SK-N-SH treated with all-trans-retinoic acid at 6 μM for 48 hours (cell line): Measurements from ENCODE around the gene PTPRCAP.

Source experiments
- ARNTL ChIP-seq: fragments of 450-650 bp; formaldehyde crosslinking; IDR thresholded peaks from 2 replicates; pipeline ENCODE4 v1.5.0; 2020; ENCODE audit warnings: low read depth, mild to moderate bottlenecking, moderate library complexity, borderline replicate concordance
- GLIS3 ChIP-seq: fragments of 250-450 bp; sonication (Bioruptor Pico); IDR thresholded peaks from 2 replicates; pipeline ENCODE4 v1.5.0; 2020; ENCODE audit warnings: mild to moderate bottlenecking, moderate library complexity
- OSR1 ChIP-seq: fragments of 250-450 bp; sonication (Bioruptor Pico); IDR thresholded peaks from 2 replicates; pipeline ENCODE4 v1.8.0; 2022; ENCODE audit warnings: moderate library complexity, mild to moderate bottlenecking, inconsistent platforms
- PPARA ChIP-seq: fragments of 250-450 bp; sonication (Bioruptor Pico); IDR thresholded peaks from 2 replicates; pipeline ENCODE4 v1.5.0; 2020; ENCODE audit warnings: mild to moderate bottlenecking, borderline replicate concordance
- RARB ChIP-seq: fragments of 250-450 bp; sonication (Bioruptor Pico); IDR thresholded peaks from 2 replicates; pipeline ENCODE4 v1.8.0; 2021; ENCODE audit warnings: mild to moderate bottlenecking, moderate library complexity
- SNAI2 ChIP-seq: fragments of 250-450 bp; sonication (Bioruptor Pico); IDR thresholded peaks from 2 replicates; pipeline ENCODE4 v1.5.0; 2020; ENCODE audit warnings: mild to moderate bottlenecking, moderate library complexity
- ZFP3 ChIP-seq: fragments of 250-450 bp; sonication (Bioruptor Pico); IDR thresholded peaks from 2 replicates; pipeline ENCODE4 v1.5.0; 2020; ENCODE audit warnings: mild to moderate bottlenecking, moderate library complexity
- ZFP30 ChIP-seq: fragments of 450-650 bp; formaldehyde crosslinking; IDR thresholded peaks from 2 replicates; pipeline ENCODE4 v1.5.0; 2022; ENCODE audit warnings: mild to moderate bottlenecking, moderate library complexity
- TF ChIP-seq, protein P1 (sequence below): fragments of 250-450 bp; sonication (Bioruptor Pico); IDR thresholded peaks from 2 replicates; pipeline ENCODE4 v1.5.1; 2021; ENCODE audit warnings: mild to moderate bottlenecking, moderate library complexity
- TF ChIP-seq, protein P2 (sequence below): fragments of 250-450 bp; sonication (Bioruptor Pico); IDR thresholded peaks from 2 replicates; pipeline ENCODE4 v1.5.0; 2020; ENCODE audit warnings: mild to moderate bottlenecking, moderate library complexity
- TF ChIP-seq, protein P3 (sequence below): fragments of 250-450 bp; sonication (Bioruptor Pico); IDR thresholded peaks from 2 replicates; pipeline ENCODE4 v1.5.1; 2020; ENCODE audit warnings: low read depth, mild to moderate bottlenecking, moderate library complexity
- TF ChIP-seq, protein P4 (sequence below): fragments of 250-450 bp; sonication (Bioruptor Pico); IDR thresholded peaks from 2 replicates; pipeline ENCODE4 v1.8.0; 2020; ENCODE audit warnings: mild to moderate bottlenecking, moderate library complexity, borderline replicate concordance

DNA sequence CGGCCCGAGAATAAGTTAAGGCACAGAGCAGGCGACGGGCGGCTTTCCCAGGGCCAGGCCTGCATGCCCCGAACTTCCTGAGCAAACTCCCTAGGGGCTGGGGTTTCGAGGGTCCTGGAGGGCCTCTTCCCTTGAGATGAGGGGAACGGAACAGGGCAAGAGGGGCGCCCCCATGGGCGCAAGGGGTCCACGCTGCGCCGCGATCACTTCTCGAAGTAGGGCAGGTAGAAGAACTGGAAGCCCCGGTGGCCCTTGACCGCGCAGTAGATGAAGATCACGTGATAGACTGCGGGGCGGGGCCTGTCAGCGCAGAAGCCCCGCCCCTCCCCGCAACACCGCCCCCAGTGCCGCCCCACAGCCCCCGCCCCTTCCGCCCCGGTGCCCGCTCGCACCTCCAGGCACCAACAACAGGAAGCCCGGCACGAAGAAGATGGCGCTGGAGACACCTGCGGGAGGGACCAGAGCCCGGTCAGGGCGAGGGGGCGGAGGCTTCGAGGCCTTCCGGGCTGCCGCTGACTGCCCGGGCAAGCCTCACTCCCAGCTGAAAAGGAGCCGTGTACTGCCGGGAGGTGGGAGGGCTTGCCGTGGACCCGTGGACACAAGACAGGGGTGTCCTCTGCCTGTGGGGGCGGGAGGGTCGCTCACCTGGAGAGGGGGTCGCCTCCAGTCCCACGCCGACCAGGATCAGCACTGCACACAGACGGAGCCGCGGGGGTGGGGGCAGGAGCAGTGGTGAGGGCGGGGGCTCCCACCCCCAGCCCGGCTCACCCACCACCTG lies 27.1 kb upstream of the PTPRCAP start:
- TF ChIP-seq, protein P1, sequence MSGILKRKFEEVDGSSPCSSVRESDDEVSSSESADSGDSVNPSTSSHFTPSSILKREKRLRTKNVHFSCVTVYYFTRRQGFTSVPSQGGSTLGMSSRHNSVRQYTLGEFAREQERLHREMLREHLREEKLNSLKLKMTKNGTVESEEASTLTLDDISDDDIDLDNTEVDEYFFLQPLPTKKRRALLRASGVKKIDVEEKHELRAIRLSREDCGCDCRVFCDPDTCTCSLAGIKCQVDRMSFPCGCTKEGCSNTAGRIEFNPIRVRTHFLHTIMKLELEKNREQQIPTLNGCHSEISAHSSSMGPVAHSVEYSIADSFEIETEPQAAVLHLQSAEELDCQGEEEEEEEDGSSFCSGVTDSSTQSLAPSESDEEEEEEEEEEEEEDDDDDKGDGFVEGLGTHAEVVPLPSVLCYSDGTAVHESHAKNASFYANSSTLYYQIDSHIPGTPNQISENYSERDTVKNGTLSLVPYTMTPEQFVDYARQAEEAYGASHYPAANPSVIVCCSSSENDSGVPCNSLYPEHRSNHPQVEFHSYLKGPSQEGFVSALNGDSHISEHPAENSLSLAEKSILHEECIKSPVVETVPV (CRISPR knock-in tag) = no peak
- TF ChIP-seq SNAI2 (CRISPR knock-in tag) (no peak), ARNTL (no peak), GLIS3 (CRISPR knock-in tag) (no peak), ZFP3 (CRISPR knock-in tag) (no peak), RARB (CRISPR knock-in tag) (no peak), ZFP30 (CRISPR knock-in tag) (no peak), OSR1 (CRISPR knock-in tag) (no peak), PPARA (CRISPR knock-in tag) (no peak)
- TF ChIP-seq, protein P2, sequence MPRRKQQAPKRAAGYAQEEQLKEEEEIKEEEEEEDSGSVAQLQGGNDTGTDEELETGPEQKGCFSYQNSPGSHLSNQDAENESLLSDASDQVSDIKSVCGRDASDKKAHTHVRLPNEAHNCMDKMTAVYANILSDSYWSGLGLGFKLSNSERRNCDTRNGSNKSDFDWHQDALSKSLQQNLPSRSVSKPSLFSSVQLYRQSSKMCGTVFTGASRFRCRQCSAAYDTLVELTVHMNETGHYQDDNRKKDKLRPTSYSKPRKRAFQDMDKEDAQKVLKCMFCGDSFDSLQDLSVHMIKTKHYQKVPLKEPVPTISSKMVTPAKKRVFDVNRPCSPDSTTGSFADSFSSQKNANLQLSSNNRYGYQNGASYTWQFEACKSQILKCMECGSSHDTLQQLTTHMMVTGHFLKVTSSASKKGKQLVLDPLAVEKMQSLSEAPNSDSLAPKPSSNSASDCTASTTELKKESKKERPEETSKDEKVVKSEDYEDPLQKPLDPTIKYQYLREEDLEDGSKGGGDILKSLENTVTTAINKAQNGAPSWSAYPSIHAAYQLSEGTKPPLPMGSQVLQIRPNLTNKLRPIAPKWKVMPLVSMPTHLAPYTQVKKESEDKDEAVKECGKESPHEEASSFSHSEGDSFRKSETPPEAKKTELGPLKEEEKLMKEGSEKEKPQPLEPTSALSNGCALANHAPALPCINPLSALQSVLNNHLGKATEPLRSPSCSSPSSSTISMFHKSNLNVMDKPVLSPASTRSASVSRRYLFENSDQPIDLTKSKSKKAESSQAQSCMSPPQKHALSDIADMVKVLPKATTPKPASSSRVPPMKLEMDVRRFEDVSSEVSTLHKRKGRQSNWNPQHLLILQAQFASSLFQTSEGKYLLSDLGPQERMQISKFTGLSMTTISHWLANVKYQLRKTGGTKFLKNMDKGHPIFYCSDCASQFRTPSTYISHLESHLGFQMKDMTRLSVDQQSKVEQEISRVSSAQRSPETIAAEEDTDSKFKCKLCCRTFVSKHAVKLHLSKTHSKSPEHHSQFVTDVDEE (CRISPR knock-in tag) = no peak
- TF ChIP-seq, protein P3, sequence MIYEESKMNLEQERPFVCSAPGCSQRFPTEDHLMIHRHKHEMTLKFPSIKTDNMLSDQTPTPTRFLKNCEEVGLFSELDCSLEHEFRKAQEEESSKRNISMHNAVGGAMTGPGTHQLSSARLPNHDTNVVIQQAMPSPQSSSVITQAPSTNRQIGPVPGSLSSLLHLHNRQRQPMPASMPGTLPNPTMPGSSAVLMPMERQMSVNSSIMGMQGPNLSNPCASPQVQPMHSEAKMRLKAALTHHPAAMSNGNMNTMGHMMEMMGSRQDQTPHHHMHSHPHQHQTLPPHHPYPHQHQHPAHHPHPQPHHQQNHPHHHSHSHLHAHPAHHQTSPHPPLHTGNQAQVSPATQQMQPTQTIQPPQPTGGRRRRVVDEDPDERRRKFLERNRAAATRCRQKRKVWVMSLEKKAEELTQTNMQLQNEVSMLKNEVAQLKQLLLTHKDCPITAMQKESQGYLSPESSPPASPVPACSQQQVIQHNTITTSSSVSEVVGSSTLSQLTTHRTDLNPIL = no peak
- TF ChIP-seq, protein P4, sequence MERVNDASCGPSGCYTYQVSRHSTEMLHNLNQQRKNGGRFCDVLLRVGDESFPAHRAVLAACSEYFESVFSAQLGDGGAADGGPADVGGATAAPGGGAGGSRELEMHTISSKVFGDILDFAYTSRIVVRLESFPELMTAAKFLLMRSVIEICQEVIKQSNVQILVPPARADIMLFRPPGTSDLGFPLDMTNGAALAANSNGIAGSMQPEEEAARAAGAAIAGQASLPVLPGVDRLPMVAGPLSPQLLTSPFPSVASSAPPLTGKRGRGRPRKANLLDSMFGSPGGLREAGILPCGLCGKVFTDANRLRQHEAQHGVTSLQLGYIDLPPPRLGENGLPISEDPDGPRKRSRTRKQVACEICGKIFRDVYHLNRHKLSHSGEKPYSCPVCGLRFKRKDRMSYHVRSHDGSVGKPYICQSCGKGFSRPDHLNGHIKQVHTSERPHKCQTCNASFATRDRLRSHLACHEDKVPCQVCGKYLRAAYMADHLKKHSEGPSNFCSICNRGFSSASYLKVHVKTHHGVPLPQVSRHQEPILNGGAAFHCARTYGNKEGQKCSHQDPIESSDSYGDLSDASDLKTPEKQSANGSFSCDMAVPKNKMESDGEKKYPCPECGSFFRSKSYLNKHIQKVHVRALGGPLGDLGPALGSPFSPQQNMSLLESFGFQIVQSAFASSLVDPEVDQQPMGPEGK = no peak
